GM19193 (cell line): ENCODE data around the gene CHAT.

ENCODE experiments used
- POLR2A ChIP-seq: IDR thresholded peaks from 4 replicates; pipeline ENCODE4 v1.6.1; 2011; ENCODE audit not compliant: insufficient read depth, insufficient read length; ENCODE audit errors: extremely low read depth

Gene CHAT

GRCh38 chr10:49664006-49664841, 50.4 kb downstream of the CHAT start:
- TF ChIP-seq POLR2A = no peak

DNA sequence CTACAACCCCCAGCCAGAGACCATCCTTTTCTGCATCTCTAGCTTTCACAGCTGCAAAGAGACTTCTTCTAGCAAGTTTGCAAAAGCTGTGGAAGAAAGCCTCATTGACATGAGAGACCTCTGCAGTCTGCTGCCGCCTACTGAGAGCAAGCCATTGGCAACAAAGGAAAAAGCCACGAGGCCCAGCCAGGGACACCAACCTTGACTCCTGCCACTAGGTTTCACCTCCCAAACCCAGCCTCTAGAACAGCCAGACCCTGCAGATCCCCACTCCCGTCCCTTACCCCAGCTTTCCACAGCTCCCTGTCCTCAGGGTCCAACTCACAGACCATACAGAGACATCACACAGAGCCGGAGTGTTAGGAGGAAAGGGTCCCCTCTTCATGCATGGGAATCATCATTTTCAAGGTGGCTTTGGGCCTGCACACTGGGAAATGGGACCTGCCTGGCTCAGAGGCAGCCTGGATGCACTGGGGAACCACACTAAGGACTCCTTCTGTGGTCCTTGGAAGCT, 51.1 kb downstream of the CHAT start:
- TF ChIP-seq POLR2A = no peak

- no peak for TF ChIP-seq POLR2A
These were observed 52.3 kb downstream of the CHAT start for GRCh38 chr10:49666054-49666615.

DNA sequence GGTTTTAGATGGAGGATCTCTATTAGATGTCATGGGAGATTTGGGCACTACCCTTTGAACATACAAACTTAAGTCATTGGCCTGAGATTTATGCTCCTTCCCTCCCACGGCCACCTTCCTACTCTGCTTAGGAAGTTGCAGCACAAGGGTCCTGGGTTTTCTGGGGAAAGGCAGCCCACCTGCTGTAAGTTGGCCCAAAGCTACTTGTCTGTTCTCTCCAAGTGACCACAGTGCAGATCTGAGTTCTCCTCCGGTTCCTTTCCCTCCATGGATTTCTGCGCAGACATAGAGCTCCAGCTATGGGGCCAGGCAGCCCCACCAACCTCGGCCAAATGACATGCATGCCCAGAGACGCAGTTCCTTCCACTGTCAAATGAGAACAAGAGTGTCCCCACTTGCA, 52.8 kb downstream of the CHAT start:
- no peak for TF ChIP-seq POLR2A

- TF ChIP-seq POLR2A = no peak
These were observed 54.2 kb downstream of the CHAT start for GRCh38 chr10:49667991-49668390.

DNA sequence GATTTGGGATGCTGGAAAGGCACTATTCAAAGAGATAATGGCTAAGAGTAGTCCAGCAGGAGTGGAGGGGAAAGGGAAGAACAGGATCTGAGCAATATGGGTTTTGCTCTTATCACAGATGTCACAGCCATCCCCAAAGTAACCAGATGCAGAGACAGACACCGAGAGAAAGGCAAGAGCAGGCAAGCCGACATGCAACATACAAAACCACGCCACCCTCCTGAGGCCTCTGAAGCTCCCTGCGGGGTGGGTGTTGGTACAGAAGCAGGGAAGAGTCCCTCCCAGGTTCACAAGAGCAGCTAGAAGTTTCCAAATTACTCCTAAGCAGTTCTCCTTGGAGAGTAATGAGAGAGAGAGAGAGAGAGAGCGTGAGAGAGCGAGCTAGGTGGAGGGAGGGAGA, 54.8 kb downstream of the CHAT start:
- TF ChIP-seq POLR2A = no peak

GRCh38 chr10:49678827-49679479, 65.1 kb downstream of the CHAT start:
- TF ChIP-seq POLR2A = no peak

GRCh38 chr10:49679480-49679893, 65.7 kb downstream of the CHAT start, which contains the start of gene C10orf53:
C10orf53 (plus strand) TSS chr10:49679651; CDS start chr10:49679698, 47 bp downstream.
- no peak for TF ChIP-seq POLR2A

- no peak for TF ChIP-seq POLR2A
These were observed 69.0 kb downstream of the CHAT start for GRCh38 chr10:49682879-49683278.

DNA sequence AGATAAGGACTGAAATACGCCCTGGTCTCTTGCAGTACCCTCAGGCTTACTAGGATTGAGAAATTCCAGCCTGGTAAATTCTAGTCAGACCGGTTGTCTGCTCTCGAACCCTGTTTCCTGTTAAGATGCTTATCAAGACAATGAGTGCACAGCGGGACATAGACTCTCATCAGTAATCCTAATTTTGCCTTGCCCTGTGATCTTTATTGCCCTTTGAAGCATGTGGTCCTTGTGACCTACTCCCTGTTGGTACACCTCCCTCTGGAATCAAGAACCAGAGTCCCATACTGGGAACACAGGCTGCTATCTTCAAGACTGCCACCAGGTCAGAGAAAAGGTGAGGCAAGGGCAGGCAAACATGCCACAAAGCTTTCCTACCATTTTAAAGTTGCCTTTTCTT, 72.8 kb downstream of the CHAT start:
- no peak for TF ChIP-seq POLR2A

DNA sequence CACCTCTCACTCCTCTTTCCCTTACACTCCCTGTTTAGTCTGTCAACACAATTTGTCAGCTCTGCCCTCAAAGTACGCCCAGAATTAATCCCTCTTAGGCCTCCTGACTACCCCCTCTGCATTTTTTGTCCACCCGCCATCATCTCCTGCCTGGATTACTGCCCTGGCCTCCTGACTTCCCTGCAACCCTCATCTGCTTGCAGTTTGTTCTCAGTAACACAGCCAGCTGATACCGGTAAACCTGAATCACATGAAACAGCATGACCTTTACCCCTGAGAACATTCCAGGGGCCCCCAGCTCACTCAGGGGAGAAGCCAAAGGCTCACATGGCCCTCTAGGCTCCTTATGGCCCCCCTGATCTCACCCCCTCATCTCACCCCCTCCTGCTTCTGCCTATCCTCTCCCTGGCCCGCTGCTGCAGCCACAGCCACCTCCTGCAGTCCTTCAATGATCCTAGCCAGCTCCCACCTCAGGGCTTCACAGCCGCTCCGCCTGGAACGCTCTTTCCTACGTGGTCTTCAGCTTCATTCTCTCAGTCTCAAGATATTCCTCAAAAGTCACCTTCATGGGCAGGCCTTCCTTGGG, 74.5 kb downstream of the CHAT start:
- no peak for TF ChIP-seq POLR2A

GRCh38 chr10:49688920-49689319, 75.1 kb downstream of the CHAT start:
- TF ChIP-seq POLR2A = no peak

- TF ChIP-seq POLR2A = no peak
These were observed 76.2 kb downstream of the CHAT start for GRCh38 chr10:49689882-49690510.

DNA sequence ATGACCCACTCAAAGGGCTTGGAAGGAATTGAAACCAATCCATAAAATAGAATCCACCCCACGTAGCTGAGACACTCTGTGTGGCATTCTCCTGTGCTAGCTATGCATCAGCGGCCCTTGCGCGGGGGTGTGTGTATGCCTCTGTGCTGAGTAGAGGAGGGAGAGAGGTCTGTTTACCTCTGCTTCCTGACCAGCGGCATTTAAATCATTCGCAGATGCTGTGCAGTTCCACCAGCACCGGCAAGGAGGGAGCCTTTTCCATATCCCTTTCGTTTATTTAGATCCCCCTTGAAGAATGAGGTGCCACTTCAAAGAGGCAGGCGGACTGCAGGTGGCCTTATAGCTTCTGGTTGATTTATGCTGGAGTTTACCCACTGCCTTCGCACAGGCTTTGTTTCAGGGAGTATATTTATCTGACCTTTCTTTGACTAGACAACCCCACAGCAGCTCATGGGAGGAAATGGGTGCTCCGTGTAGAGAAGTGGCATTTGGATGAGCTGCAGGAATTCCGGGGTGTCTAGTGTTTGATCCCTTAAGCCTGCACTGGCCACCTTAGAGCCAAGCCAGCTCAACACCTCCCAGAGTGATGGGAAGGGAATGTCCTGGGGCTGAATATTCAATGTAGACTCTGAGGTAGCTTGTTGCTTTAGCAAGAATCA, 77.0 kb downstream of the CHAT start:
- no peak for TF ChIP-seq POLR2A
